HG03354 (cell line): ENCODE data around the gene CLN5.

Source experiments
- ATAC-seq: cut with Tn5 transposase; IDR thresholded peaks from one replicate; pipeline ENCODE4 v1.9.1; 2021; ENCODE audit warnings: mild to moderate bottlenecking; ENCODE audit not compliant: unreplicated experiment, poor library complexity, severe bottlenecking

The CLN5 gene

DNA sequence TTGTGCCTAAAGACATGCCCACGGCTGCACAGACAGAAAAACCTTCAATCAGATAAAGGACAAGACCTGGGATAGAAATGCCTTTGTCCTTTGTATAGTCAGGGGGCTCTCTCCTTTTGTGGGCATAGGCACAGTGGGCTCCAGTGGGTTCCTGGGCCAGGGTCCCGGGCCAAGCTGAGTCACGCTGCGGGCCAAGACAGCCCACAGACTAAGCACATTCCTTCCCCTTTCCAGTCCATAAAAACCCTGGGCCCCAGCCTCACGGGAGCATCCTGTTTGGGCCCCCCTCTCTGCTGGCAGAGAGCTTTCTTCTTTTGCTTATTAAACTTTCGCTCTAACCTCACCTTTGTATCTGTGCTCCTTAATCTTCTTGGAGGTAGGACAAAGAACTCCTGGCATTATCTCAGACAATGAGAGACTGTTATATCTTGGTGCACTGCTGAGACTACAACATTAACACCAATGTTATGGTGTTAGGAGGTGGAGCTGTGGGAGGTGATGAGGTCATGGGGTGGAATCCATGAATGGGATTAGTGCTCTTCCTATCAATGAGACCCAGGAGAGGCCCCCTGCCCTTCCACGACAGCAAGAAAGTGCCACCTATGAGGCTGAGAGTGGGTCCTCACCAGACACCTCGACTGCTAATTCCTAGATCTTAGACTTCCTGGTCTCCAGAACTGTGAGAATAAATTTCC lies 55.9 kb downstream of the CLN5 start:
- ATAC-seq: no peak

DNA sequence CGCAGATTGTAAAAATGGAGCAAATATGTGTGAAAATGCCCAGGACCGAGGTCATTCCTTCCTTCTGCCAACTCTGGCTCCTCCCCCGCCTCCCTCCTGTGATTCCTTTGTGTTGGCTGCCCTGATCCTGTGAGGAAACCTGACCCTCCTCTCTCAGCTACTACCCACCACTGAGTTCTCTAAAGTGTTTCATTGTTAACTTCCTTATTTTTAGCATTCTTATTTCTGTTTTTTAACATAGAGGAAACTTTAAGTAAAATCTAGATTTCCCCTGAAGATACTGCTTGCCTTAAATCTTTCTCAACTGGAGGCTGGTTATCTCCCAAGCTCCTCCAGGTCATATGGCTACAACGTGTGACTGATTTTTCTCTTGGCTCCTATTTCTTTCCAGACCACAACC lies 56.8 kb downstream of the CLN5 start:
- ATAC-seq: no peak

DNA sequence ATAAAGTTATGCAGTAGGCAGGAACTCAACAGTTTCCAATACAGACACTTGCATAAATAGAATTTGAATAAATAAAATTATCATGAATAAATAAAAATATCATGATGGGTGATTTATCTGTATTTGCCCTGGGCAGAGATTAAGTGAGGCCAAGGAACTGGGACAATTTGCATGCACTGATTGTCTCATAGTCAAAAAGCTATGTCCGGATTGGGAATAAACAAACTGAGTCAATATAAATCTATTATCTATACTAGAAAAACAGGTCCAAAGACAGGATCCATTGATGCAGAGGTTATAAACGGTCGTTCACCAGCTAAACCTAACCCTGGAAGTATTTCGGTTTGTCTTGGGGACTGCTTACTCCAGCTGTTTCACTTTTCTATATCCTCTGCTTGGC lies 61.3 kb downstream of the CLN5 start:
- no peak for ATAC-seq
